Chondrocyte (in vitro differentiated cells): ENCODE data around the gene MCC. TPM values are rescaled to one million over a fixed set of nuclear protein-coding genes. Genes with fewer than 3 reads are reported as not detected.

Experiments used
- DNase-seq: peaks from one replicate; pipeline ENCODE4 v3.0.0; 2021; ENCODE audit warnings: mixed read lengths, low spot score
- H3K27ac Mint-ChIP-seq: one replicate; pipeline ENCODE4 v1.8.0; 2021; ENCODE audit warnings: mild to moderate bottlenecking, moderate library complexity, mixed read lengths; ENCODE audit not compliant: unreplicated experiment
- H3K27me3 Mint-ChIP-seq: 2 replicates; pipeline ENCODE4 v1.8.0; 2021; ENCODE audit warnings: low read depth, mixed read lengths
- H3K36me3 Mint-ChIP-seq: 2 replicates; pipeline ENCODE4 v1.8.0; 2021; ENCODE audit warnings: low read depth, mixed read lengths
- H3K4me1 Mint-ChIP-seq: 2 replicates; pipeline ENCODE4 v1.8.0; 2021; ENCODE audit warnings: low read depth, mild to moderate bottlenecking, mixed read lengths
- H3K4me3 Mint-ChIP-seq: one replicate; pipeline ENCODE4 v1.8.0; 2021; ENCODE audit warnings: mild to moderate bottlenecking, moderate library complexity, mixed read lengths; ENCODE audit not compliant: unreplicated experiment
- H3K9me3 Mint-ChIP-seq: 2 replicates; pipeline ENCODE4 v1.8.0; 2021; ENCODE audit warnings: low read depth, mixed read lengths
- total RNA-seq: library from RNA; stranded (reverse); gene quantifications from 3 replicates; pipeline ENCODE4 v1.2.1, GENCODE V29; 2021
- TF ChIP-seq, protein P1 (sequence below): fragments of 200-600 bp; sonication (generic); IDR thresholded peaks from 2 replicates; pipeline ENCODE4 v1.5.0; 2021; ENCODE audit warnings: antibody characterized with exemption, mild to moderate bottlenecking, moderate library complexity

MCC gene
- total RNA-seq, 1 donor from 2014 or later, result 15.0 TPM

DNA sequence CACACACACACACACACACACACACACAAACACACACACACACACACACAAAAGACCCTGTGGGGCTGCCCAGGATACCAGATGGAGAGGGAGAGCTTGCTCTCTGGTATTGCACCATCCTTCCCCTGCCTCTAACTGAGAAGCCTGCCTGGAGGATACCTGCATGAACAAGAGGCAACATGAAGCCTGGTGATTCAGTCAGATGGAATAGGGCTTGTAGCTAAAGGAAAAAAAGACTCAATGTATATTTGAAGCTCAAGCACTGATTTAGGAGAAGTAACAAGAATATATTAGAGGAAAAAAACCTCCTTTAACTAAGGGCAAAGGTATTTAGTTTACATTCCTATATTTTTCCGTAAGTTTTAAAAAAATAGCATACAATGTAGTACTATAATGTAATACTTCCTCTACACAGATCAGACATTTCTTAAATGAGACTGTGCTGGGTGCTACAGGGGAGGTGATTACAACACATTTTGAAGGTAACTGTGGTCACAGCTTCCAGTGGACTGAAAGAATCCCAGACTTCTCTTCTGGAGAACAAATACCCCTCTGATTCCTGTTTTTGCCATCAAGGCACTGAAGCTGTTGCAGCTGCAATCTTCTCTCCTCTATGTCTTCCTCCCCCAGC lies 342.4 kb downstream of the MCC start:
- Mint-ChIP-seq H3K4me1 (peaks cover 17% of the 10 kb centered on the region), H3K27me3 (no peaks in the 10 kb centered on the region), H3K9me3 (no peaks in the 10 kb centered on the region), H3K36me3 (no peaks in the 10 kb centered on the region), H3K27ac (no peak overlapping the region), H3K4me3 (no peak overlapping the region)
- no peak for DNase-seq
- TF ChIP-seq, protein P1, sequence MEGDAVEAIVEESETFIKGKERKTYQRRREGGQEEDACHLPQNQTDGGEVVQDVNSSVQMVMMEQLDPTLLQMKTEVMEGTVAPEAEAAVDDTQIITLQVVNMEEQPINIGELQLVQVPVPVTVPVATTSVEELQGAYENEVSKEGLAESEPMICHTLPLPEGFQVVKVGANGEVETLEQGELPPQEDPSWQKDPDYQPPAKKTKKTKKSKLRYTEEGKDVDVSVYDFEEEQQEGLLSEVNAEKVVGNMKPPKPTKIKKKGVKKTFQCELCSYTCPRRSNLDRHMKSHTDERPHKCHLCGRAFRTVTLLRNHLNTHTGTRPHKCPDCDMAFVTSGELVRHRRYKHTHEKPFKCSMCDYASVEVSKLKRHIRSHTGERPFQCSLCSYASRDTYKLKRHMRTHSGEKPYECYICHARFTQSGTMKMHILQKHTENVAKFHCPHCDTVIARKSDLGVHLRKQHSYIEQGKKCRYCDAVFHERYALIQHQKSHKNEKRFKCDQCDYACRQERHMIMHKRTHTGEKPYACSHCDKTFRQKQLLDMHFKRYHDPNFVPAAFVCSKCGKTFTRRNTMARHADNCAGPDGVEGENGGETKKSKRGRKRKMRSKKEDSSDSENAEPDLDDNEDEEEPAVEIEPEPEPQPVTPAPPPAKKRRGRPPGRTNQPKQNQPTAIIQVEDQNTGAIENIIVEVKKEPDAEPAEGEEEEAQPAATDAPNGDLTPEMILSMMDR, result no peak

DNA sequence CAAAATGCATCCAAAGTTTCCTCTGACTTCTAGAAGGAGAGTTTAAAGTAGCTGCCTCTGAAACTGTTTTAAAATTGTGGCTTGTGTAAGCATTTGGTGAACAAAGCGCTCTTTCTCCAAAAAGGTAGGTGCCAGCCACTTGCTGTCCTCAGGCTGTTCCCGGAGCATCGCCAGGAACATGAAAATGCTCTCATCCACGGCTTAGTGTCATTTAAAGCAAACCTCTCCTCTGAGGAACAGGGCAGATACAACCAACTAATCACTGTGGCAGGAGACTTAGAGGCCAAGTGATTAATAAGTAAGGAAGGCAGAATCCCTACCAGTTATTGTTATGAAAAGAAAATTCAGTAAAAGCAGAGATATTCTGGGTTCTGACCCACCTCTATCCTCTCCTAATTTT lies 346.1 kb downstream of the MCC start:
- Mint-ChIP-seq H3K4me3 (no peak overlapping the region), H3K4me1 (peaks cover 12% of the 10 kb centered on the region), H3K27me3 (no peaks in the 10 kb centered on the region), H3K9me3 (no peaks in the 10 kb centered on the region), H3K36me3 (peaks cover 2% of the 10 kb centered on the region), H3K27ac (no peak overlapping the region)
- DNase-seq, result no peak
- TF ChIP-seq, protein P1, result no peak

DNA sequence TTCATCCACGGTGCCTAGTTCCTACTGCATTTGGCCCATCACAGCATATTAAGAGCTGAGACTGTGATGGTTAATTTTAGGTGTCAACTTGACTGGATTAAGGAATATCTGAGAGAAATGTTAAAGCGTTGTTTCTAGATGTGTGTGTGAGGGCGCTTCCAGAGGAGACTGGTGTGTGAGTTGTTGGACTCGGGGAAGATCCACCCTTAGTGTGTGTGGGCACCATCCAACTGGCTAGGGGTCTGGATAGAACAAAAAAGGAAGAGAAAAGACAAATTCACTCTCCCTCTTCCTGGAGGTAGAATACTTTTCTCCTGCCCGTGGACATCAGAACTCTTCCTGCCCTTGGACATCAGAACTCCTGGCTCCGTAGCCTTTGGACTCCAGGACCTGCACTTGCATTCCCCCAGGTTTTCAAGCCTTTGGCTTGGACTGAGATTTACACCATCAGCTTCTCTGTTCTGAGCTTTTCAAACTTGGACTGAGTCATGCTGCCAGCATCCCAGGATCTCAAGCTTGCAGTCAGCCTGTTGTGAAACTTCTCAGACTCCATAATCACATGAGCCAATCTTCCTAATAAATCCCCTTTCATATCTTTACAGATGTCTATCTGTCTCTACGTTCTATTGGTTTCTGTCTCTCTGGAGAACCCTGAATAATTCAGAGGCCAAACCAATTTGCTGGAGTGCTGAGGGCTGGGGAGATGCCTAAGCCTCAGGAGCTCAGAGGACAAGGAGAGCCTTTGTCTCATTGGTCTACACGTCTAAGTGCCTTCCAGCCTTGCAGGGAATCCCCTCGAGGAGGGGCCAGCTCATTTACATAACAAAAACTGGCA lies 347.2 kb downstream of the MCC start:
- Mint-ChIP-seq H3K27ac (peak overlapping the region; percentile 63), H3K4me1 (peaks cover 12% of the 10 kb centered on the region), H3K36me3 (peaks cover 2% of the 10 kb centered on the region), H3K4me3 (no peak overlapping the region), H3K27me3 (no peaks in the 10 kb centered on the region), H3K9me3 (no peaks in the 10 kb centered on the region)
- TF ChIP-seq, protein P1, result no peak
- no peak for DNase-seq

DNA sequence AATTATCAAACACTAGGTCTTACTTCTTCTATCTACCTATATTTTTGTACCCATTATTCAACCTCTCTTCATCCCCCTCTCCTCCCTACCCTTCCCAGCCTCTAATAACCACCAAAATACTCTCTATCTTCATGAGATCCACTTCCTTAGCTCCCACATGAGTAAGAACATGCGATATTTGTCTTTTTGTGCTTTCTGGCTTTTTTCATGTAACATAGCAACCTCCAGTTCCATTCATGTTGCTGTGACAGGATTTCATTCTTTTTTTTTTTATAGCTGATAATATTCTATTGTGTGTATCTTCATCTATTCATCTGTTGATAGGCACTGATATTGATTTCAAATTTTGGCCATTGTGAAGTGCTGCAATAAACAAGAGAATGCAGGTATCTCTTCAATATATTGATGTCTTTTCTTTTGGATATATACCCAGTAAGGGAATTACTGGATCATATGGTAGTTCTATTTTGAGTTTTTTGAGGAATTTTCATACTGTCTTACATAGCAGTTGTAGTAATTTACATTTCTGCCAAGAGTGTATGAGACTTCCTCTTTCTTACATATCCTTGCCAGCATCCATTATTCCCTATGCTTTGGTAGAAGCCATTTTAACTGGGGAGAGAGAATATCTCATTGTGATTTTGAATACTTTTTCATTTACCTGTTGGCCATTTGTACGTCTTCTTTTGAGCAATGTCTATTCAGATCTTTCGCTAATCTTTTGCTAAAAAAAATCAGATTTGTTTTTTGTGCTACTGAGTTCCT lies 354.9 kb downstream of the MCC start:
- H3K27me3 Mint-ChIP-seq, result no peaks in the 10 kb centered on the region
- peaks cover 4% of the 10 kb centered on the region for H3K36me3 Mint-ChIP-seq
- peaks cover 3% of the 10 kb centered on the region for H3K9me3 Mint-ChIP-seq
- no peak overlapping the region for H3K4me3 Mint-ChIP-seq
- no peak overlapping the region for H3K27ac Mint-ChIP-seq
- TF ChIP-seq, protein P1, result no peak
- no peaks in the 10 kb centered on the region for H3K4me1 Mint-ChIP-seq
- DNase-seq, result no peak

DNA sequence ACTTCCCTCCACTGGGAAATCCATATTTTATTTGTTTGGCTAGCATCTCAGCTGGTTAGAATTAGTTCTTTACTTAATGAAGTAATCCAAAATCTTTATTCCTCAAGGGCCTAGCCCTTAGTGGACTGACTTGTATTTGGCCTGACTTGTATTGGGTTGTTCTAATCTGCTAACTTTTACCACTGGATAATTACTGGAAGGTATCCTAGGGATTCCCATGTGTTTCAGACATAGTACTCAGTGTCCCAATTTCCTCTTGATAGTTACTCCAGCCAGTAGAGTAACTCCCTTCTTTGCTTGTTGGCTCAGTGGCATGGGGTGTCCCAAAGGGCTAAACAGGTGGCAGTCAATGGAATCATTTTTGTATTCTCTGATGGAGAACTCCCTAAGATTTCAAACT lies 355.7 kb downstream of the MCC start:
- H3K27ac Mint-ChIP-seq, result no peak overlapping the region
- no peak overlapping the region for H3K4me3 Mint-ChIP-seq
- H3K4me1 Mint-ChIP-seq, result no peaks in the 10 kb centered on the region
- H3K36me3 Mint-ChIP-seq, result peaks cover 6% of the 10 kb centered on the region
- no peaks in the 10 kb centered on the region for H3K27me3 Mint-ChIP-seq
- TF ChIP-seq, protein P1, result no peak
- peaks cover 6% of the 10 kb centered on the region for H3K9me3 Mint-ChIP-seq
- DNase-seq, result no peak
